Glomerular visceral epithelial cell (primary cell): Measurements from ENCODE around the gene KCNQ1OT1.

Experiments
- DNase-seq: peaks from one replicate; pipeline ENCODE4 v3.0.0-alpha.2; 2016; ENCODE audit errors: extremely low spot score

The KCNQ1OT1 gene

DNA sequence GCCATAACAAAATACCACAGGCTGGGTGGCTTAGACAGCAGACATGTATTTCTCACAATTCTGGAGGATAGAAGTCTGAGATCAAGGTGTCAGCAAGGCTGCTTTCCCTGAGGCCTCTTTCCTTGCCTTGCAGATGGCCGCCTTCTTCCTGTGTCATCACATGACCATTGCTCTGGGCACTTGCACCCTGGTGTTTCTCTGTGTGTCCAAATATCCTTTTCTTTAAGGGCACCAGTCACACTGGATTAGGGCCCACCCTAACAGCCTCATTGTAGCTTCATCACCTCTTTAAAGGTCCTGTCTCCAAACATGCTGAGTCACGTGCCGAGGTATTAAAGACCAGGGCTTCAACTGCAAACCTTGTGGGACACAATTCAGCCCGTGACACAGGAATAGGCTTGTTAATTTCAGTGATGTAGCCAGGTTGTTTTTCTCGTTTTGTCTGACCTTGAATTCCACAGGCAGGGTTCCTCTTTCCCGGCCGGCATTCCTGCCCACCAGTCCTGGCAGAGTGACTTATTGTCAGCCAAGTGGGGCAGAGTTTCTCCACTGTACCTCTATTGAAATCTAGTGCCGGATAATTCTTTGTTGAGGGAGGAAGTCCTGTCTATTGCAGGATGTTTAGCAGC is 100.1 kb downstream of the KCNQ1OT1 start:
- DNase-seq = no peak

DNA sequence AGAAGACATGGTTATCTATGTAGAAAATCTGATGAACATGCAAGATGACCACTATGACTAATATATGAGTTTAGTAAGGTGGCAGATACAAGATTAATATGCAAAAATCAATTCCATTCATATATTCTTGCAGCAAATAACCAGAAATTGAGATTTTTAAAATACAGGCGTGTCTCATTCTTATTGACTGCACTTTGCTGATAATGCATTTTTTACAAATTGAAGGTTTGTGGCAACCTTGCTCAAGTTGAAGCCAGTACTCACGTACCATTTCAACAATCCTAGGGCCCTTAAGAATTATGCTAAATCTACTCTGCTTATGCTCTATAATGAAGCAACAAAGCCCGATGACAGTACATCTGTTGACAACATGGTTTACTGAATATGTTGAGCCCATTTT is 104.6 kb downstream of the KCNQ1OT1 start:
- DNase-seq = no peak

DNA sequence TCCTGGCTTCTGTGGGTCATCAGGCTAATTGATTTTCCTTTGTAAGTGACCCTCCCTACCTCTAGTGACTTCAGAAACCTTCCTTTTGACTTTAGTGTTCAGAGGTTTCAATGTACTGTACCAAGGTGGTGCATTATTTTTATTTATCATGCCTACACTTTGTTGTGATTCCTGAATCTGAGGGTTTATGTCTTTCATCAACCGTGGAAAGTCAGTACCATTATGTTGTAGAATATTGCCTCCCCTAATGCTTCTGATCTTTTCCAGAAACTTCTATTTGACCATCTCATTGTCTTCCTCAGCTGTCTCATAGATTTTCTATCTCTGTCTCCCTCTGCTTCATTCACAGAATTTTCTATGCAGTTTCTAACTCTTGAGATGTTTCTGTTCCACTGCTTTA is 105.5 kb downstream of the KCNQ1OT1 start:
- no peak for DNase-seq

DNA sequence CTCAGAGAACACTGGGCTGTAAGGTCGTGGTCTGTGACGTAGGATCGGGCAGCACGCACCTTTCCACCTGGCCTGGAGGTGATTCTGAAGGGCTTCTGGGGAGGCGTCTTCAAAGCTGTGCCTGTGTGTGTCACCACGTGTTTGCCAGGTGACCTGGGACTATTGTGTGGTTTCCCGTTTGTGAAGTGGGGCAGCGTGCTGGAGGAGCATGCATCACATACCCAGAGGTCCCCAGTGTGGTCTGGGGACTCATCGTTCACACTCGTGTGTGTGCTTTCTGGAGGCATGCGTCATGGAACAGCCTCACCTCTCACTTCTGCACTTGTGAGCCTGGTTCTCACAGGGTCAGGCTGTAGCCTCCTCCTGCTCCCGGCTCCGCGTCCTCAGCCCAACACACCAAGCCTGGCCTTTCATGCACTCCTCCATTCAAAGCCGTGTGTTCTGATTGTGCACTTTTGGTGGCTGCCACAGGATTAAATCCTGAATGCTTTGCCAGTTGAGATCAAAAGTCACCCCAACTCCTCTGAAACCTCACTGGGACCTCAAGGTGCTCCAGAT is 106.3 kb downstream of the KCNQ1OT1 start:
- DNase-seq = no peak

DNA sequence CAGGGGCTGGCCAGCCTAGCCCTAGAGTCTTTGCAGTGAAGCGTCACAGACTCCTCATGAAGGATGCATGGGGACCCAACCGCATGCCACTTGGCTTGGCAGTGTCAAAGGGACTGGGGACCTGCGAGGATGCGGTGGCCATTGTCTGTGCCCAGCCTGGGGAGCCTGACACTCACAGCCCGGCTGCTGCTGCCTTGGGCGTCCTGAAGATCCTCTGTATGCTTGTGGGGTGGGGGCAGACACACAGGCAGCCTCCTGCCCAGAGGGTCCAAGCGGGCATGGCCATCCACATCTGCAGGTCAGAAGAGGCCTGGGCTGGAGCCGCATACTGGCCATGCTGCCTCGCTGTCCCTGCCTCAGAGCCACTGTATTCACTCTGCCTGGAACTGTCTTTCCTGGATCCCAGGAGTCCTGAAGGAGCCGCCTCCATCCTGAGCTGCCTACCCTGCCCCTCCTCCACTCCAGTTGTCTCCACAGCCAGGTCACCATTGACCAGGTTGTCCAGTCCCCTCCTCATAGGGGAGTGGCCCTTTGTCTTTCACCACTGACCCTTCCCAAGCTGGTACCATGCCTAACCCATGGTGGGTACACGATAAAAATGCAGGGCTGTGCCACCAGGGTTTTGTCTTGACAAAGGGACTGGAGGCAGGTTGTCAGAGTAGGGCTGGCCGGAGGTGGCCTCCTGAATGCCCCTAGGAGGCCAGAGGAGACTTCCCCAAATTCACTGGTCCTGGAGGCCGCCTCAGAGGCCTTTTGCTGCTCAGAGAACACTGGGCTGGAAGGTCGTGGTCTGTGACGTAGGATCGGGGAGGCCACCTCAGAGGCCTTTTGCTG is 107.0 kb downstream of the KCNQ1OT1 start:
- no peak for DNase-seq

DNA sequence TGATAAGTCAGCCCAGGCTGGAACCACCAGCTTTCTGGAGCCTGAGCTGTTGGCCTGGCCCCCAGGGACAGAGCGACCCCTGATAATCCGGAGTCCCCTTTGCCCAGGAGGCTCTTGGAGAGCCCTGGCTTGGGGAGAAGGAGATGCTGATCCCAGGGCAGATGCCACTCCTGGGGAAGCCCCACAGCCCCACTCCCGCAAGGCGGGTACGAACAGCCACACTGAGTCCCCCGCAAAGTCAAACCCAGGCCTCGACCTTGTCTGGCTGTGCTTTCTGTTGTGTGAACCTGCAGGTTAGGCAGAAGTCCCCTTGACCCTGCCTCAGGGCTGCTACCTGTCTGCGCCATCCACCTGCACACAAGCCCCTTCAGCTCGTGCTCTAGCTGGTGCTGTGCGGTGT is 108.0 kb downstream of the KCNQ1OT1 start:
- DNase-seq = no peak

DNA sequence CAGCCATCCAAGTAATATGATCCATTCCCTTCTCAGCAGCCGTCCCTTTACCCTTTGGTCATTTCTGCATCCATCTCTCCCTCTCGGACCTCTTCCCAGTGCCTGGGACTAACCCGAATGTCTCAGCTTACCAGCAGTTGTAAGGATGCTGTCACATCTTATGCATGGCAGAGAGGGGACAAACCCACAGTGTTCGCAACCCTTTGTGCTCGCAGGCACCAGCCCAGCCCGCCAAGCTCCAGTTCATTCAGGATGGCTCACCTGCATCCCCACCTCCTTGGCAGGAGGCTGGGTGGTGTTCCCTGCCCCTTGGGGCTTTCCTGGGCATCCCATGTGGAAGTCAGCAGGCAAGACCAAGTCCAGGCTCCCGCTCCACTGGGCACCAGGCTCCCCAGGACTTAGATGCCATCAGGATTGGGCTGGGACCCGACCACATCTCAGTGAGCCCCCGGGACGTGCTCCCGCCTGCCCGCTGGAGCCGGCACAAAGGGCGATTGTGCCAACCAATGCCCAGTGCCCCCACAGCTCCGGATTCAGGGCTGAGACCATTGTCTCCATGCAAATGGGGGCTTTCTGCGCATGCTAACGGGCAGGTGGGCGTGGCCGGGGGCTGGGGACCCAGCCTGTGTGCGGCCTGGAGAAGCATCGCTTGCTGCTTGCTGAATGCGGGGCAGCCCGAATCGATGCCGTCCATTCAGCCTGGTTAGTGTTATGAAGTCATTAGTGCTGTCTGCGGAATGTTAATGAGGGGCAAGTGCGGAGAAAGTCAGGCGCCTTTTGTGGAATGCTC is 108.6 kb downstream of the KCNQ1OT1 start:
- DNase-seq = no peak

DNA sequence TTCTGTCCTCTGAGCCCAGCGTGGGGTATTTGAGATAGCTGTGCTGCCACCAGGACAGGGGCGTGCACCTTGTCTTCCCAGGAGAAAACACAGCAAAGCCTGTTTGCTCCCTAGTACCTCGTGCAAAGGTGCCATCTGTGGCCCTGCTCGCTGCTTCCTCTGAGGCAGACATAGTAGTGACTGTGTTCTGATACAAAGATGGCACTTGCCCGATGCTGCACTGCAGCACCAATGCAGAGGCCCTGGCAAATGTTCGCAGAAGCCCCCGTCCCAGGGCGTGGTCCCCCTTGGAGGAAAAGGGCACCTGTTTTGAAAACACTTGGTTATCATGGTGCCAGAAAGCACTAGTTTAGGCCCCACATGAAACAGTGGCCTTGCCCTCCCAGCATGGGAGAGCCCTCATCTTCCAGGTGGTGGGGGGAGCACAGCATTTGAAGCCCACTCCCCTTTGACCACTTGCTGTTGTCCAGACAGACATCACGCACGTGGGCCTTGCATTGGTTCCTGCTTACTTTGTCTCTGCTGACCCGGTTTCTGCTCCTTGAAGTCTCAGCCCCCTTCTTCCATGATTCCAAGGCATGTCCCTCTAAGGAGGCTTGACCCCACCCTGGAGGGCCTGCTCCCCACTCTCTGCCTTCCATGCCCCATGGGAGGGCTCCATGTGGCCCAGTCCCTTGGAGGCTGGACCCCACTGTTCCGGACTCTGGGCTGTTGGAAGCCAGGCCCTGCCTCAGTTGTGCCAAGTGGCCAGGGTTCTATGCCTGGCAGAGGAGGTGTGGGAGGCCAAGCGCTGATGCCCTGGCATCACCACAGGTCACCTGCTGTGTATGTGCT is 109.4 kb downstream of the KCNQ1OT1 start:
- DNase-seq = no peak

DNA sequence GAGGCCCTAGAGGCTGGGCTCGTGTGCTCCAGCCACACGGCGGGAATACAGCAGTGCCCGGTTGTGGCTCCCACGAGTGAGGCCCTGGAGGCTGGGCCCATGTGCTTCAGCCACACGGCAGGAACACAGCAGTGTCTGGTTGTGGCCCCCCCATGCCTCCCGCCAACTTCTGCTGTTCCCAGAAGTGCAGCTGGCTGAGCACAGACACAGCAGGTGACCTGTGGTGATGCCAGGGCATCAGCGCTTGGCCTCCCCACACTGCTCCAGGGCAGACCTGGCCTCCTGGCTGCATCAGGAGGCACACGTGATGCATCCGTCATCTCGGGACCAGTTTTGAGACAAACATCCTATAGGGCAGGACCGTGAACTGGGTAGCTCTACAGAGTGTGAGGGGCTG is 110.3 kb downstream of the KCNQ1OT1 start:
- no peak for DNase-seq

DNA sequence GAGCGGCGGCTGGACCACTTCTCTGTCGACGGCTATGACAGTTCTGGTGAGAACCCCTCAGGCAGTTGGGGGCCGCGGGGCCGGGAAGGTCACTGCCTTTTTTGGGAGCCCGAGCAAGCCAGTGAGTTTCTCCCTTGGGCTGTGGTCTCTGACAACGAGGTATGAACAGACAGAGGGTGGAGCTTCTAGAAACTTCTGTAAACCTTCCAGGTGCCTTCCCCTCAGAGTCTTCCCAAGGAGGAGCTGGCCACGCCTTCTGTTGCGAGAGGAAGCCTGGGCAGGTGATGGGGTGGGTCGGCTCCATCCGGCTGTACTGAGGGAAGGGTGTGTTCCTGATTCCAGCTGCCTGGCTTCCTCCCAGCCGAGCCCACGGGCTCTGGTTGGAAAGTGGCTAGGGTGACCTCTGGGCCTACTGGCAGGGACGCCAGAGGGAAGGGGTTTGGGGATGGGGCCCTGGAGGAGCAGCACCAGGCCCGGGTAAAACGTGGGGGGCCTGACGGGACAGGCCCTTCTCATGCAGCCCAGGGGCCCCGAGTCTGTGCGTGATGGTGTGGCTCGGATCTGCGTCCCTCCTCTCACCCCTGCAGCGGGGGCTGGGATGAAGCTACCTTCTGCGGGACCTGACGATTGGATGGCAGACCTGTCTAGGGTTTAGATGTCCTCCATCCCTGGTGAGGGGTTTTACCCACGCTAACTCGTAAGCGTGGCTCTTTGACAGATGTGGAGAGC is 110.8 kb downstream of the KCNQ1OT1 start:
- no peak for DNase-seq

DNA sequence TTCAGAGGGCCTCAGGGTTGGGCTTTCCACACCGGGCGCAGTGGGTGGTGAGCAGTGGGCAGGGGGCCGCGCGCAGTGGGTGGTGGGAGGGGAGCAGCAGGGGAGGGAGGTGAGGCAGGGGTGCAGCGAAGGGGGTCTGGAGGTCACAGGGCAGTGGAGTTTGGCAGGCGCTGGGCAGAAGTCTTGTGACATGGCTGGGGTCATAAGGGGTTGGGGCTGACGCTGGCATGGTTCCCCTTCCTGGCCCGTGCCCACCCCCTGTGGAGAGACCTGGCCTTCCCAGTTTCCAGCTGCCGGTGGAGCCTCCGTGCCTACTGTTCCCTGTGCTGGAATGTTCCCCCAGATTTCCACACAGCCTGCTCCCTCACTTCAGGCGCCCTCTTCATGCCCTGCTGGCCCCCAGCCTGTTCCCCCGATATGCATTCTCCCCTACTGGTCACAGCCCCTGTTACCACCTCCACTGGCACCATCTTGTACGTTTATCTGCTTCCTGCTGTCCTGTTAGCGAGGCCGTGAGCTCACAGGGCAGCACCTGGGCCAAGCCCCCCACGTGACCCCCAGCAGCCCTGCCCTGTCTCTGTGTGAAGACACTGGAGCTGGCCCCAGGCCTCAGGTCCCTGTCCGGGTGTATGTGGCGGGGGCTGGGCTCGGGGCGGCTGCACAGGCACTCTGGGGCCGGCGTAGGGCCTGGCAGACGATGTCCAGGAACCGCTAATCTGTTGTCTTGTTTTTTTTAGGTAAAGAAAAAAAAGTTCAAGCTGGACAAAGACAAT is 111.6 kb downstream of the KCNQ1OT1 start:
- DNase-seq = no peak

DNA sequence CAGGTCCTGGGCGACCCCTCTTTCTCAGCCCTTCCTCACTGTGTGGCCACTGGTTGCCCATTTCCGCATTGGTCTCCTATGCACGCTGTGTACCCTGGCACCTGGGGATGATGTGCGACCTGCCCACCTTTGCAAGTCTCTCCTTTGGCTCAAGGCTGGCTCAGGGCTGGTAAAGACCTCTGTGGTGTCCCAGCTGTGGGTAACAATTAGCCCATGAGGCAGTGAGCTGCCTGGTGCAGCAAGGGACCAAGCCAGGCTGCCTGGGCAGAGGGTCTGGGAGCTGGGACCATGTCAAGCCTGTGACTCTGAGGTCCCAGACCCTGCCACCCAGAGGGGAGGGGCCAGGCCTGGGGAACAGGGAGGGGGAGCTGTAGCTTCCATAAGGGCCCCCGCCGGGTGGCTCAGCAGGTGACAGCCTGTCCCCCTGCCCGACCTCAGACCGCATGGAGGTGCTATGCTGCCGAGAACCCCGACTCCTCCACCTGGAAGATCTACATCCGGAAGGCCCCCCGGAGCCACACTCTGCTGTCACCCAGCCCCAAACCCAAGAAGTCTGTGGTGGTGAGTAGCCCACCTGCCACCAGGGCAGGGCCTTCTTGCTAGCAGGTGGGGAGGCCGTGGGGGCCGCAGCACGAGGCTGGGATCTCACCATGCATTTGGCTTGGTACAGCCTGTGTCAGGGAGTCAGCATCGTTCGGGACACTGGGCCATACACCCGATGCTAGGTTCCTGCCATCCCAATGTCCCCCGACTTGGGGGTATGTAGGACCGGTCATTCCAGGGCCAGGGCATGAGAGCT is 112.5 kb downstream of the KCNQ1OT1 start:
- no peak for DNase-seq

DNA sequence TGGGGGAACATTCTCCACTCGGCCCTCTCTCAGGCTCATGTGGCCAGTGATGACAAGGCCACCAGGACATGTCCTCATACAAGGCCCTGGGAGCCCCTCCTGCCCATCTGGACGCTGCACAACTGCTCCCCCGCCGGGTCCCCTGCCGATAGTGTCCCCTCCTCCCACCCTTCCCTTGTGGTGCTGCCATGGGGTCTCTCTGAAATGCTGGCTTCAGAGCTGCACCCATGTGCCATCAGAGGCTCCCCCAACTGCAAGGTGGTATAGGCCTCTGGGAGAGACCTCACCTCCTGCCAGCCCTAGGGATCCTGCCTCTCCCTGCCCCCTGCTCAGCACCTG is 113.0 kb downstream of the KCNQ1OT1 start:
- no peak for DNase-seq

DNA sequence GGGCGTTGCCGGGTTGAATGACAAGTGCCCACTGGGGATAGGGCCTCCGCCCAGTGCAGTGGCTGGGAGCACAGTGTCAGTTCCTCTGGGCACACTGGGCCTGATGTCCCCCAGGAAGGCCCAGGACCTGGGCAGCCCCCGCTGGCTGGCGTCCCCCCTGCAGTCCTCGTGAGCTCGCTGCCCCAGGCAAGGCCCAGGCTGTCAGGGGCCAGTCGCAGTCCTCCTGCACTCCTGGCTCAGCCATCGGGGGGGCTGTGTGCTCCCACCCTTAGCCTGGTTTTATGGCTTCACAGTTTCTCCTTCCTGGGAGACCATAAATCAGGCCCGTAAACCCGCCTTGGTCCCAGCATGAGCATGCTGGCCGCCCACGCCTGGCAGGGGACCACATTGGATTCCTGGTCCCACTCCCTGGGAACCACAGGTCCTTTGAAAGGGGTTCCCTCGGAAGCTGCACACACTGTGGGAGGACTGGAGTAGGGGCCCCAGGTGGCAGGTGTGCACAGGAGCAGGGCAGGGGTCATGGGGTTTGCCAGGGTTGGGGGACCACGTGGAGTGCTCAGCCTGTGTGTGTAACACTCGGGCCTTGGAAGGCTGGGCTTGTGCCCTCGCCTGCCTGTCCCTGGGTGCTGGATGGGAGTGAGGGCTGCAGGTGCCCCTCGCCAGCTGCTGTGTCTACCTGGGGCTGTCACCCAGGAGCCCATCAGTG is 113.6 kb downstream of the KCNQ1OT1 start:
- no peak for DNase-seq

DNA sequence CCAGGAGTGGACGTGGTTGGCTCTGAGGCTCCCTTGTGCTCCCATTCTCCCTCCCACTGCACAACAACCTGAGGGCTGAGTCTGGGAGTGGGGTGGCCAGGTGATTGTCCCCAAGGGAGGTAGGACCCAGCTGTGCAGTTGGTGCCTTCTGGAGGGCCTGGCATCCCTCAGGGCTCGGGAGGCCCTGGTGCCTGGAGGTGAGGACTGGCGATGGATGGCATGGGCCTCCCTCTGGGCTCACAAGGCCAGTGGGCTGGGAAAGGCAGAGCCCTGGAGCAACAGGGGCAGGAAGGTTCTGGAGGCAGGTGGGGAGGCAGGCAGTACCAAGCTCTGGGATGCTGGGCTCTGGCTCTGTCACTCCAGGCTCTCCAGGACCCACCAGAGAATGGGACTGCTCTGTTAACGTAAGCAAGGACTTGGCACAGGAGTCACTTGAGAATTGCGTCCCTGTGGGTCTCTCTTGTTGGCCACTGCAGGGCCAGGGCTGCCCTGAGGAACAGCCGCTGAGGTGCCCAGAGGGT is 114.2 kb downstream of the KCNQ1OT1 start:
- DNase-seq = no peak

DNA sequence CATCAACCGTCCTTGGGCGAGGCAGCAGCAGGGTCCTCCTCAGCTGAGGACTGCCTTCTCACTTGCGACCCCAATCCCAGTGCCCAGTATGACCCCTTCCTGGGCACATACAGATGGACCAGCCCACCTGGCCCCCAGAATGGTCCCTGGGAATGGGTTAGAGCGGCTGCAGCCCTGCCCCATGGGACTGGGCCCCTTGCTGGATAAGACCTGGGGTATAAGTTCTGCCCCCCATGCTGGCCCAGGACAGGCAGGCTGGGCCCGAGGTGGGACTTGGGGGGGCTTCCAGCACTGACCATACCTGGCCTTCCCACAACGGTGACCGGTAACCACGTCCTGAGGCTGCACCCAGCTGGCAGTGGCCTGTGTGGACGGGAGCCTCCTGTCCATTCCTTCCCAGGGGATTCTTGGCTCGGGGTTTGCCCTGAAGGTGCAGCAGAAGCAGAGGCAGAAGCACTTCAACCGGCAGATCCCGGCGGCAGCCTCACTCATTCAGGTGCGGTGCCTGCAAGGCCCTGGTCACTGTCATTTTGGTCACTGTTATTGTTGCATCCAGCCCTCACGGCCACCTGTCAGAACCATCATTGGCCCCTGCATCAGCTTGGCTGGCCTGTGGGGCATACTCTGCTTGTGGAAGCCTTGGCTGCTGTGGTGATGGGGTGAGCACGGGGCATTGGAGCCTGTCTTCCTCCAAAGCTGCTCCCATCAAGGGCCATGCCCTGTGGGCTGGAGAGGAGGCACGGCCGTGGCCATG is 114.8 kb downstream of the KCNQ1OT1 start:
- DNase-seq = no peak

DNA sequence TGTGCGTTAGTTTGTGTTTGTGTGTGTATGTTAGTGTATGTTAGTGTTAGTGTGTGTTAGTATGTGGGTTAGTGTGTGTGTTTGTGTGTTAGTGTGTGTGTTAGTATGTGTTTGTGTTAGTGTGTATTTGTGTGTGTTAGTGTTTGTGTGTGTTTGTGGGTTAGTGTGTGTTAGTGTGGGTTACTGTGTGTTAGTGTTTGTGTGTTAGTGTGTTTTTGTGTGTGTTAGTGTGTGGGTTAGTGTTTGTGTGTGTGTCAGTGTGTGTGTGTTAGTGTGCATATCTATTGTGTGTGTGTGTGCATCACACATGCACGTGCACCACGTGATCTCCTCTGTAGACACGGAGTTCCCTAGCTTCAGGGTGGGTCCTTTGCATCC is 115.4 kb downstream of the KCNQ1OT1 start:
- DNase-seq = no peak

DNA sequence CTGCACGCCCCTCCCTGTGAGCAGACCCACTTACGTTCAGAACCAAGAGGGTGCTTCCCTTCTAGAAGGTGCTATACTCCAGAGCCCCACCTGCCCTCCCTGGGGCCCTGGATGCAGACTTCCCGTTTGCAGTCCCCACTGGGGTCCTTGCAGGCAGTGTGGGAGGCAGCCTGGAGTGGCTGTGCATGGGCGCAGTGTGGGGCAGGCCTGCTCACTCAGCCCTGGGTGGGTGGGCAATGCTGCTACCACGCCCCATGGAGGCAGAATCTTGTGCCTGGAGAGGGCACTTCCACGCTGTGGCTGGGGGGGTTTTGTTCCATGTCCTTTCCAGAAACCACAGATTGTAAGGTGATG is 116.2 kb downstream of the KCNQ1OT1 start:
- DNase-seq = no peak
